HG03558 (cell line): ENCODE data around the gene PACSIN3.
"Not testable (repeated sequence)": the region's sequence is repeated elsewhere in the genome, so short reads cannot be mapped to it uniquely, and the experiment has no call there.

Source experiments
- ATAC-seq: cut with Tn5 transposase; IDR thresholded peaks from one replicate; pipeline ENCODE4 v1.9.1; 2021; ENCODE audit warnings: moderate number of reproducible peaks; ENCODE audit not compliant: unreplicated experiment; ENCODE audit errors: extremely low read depth

The PACSIN3 gene

GRCh38 chr11:47186076-47186699, at the start of gene PACSIN3:
PACSIN3 (minus strand) TSS chr11:47186434; CDS start chr11:47182727, 3,707 bp downstream.
- ATAC-seq = no peak

GRCh38 chr11:47235163-47235562, 48.9 kb upstream of the PACSIN3 start:
- no peak for ATAC-seq

GRCh38 chr11:47234669-47235100, 48.5 kb upstream of the PACSIN3 start:
- ATAC-seq = no peak

- ATAC-seq = no peak
Measured at GRCh38 chr11:47233989-47234668, 47.9 kb upstream of the PACSIN3 start.

- ATAC-seq = no peak
Measured at GRCh38 chr11:47233051-47233450, 46.8 kb upstream of the PACSIN3 start.

GRCh38 chr11:47229161-47229560, 42.9 kb upstream of the PACSIN3 start:
- no peak for ATAC-seq

GRCh38 chr11:47225552-47226400, 39.5 kb upstream of the PACSIN3 start:
- peak; percentile 49 for ATAC-seq

GRCh38 chr11:47222696-47223095, 36.5 kb upstream of the PACSIN3 start:
- ATAC-seq = no peak

- ATAC-seq = no peak
Measured at GRCh38 chr11:47220401-47220821, 34.2 kb upstream of the PACSIN3 start.

GRCh38 chr11:47216121-47216798, 30.0 kb upstream of the PACSIN3 start:
- no peak for ATAC-seq

GRCh38 chr11:47215366-47215910, 29.2 kb upstream of the PACSIN3 start:
- ATAC-seq = no peak

- no peak for ATAC-seq
Measured at GRCh38 chr11:47213950-47214565, 27.8 kb upstream of the PACSIN3 start.

- no peak for ATAC-seq
Measured at GRCh38 chr11:47212938-47213337, 26.7 kb upstream of the PACSIN3 start.

GRCh38 chr11:47208628-47209027, 22.4 kb upstream of the PACSIN3 start:
- ATAC-seq = no peak

- ATAC-seq = not testable (repeated sequence)
Measured at GRCh38 chr11:47208008-47208552, 21.8 kb upstream of the PACSIN3 start.

- no peak for ATAC-seq
Measured at GRCh38 chr11:47207459-47207858, 21.2 kb upstream of the PACSIN3 start.

- ATAC-seq = not testable (repeated sequence)
Measured at GRCh38 chr11:47206577-47206976, 20.3 kb upstream of the PACSIN3 start.

GRCh38 chr11:47204637-47204989, 18.4 kb upstream of the PACSIN3 start:
- no peak for ATAC-seq

GRCh38 chr11:47202576-47202975, 16.3 kb upstream of the PACSIN3 start:
- no peak for ATAC-seq

GRCh38 chr11:47201015-47201414, 14.8 kb upstream of the PACSIN3 start:
- ATAC-seq = no peak
